ENCODE results near the gene KHDRBS2.

Gene KHDRBS2

DNA sequence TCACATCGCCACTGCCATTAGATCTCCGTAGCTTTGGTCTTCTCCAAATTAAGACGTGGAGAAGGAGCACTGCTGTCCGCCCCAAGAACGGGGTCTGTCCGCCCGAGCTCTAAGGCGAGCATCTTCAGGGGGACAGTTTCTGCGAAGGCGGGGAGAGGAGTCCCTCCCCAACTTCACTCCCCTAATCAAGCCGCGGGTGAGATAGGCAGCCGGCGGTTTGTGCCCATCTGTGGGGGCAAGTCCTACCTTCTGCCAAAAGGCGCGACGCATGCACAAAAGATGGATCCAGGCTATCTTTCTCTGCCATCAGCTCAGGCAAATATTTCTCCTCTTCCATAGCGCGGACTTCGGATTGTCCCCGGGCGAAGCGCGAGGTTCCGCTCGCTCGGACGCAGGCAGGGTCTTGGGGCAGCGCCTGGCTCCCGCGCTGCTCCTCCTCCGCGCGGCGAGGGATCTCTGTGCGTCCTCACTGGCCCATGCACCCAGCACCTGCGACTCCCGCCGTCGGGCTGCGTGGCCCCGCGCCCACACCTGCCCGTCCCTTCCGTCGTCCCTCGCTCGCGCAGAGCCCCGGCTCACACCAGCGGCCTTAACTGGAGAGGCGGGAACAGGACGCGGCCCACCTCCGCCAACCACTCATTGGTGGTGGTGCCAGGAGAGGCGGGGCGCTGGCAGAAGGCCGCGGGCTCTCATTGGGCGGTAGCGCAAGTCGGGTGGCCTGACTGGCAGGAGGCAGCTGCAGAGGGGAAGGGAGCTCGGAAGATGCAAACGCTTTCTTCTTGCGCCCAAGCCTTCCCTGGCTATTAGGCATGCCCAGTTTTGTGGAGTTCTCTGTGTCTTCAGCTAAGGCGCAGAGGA is at the start of gene KHDRBS2:
Gene KHDRBS2, minus strand, starts transcription at position 614 of the 858 bp plus-strand sequence.
- peak; percentile 5 for DNase-seq (ENCODE audit: low read depth)

DNA sequence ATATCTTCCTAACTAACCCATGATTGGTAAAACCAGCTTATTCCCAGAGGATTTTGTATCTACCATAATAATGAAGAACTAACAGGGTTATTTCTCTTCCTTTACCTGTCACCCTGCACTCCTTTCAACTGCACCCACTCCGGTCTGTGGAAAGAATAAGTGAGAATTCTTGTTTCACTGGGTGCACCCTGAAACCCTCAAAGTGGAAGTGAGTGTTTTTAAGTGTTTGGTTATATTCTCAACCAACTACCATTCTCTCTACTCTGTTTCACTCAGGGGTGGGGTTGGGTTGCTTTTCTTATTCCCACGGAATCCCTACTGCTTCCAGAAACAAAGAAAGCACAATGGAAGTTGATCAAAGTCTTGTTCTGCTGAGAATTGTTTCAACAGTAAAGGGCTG is 42.6 kb upstream of the KHDRBS2 start:
- DNase-seq (ENCODE audit: low read depth), result no peak

DNA sequence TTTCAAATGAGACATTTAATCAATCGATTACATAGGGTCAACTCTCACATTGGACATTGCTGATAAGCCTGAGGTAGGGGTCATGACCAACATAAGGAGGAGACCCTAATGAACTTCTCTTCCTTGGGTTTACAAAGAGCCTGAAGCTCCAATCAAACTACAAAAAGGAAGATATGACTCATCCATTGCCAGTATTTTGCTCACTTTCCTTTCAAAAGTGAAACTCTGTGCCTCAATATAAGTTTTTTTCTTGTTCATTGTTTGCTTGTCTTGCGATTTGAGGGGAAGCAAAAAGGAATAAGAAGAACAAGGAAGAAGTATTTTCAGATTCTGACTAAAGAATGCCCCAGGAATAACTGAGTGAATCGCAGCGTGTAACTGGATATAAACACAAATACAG is 38.8 kb upstream of the KHDRBS2 start:
- no peak for DNase-seq (ENCODE audit: low read depth)

DNA sequence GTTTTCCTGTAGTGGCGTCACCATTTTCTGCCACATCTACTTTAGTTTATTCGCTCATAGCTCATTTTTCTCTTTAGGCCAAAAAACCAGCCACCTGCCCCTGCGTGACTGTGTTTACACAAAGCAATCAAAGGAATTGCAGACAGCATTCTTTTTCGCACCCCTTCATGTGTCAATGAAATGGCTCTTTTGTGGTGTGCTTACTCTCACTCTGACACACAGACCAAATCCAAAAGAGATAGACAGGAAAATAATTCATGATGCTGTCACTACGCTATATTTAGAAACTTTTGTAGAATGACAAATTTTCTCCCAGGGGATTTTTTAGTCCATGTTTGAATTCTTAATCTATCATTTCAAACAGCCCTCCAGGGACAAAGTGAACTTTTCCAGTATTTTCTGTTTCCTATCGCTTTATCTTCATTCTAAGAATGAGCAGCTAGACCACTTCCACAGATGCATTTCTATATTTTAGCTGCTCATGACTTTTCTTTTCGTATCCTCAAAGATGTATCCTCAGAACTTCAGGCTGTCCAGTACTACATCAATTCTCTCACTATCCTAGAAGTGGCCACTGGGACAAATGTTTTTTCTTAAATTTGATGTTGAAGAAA is 37.9 kb upstream of the KHDRBS2 start:
- DNase-seq (ENCODE audit: low read depth), result no peak

GRCh38 chr6:62298745-62299392 is 12.8 kb upstream of the KHDRBS2 start:
- DNase-seq (ENCODE audit: low read depth), result no peak

DNA sequence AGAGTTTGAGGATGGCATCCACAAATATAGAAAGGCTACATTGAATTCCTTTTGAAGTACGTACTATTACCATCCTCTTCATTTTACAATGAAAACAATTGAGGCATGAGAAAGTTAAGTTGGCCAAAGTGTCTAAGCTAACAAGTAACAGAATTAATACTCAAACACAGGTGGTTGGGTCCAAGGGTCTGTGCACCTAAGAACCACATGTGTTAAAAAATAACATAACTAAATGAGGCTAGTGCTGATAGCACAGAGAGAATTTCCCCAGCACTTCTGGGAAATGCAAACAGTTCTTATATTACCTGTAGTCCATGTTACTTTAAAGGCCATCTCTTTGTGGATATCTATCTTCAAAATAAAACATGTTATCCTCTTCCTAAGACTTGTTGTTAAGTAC is 10.5 kb upstream of the KHDRBS2 start:
- no peak for DNase-seq (ENCODE audit: low read depth)

DNA sequence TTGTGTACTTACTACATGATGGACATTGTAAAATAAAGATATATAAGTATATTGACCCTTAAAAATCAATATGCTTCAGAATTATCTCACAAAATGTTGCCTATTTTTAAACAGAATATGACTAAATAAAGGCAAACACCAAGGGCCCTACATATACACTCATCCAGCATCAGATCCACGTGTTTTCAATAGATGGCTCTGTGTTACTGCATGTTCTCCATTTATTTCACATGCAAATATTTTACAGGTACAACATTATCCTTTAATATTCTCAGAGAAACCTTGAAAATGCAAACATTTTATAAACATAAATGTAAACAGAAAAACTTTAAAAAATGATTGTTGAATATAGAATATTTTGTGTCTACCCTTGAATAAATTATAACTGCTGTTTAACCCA is 2.9 kb upstream of the KHDRBS2 start:
- no peak for DNase-seq (ENCODE audit: low read depth)

GRCh38 chr6:62288562-62288961 is 2.5 kb upstream of the KHDRBS2 start:
- no peak for DNase-seq (ENCODE audit: low read depth)

GRCh38 chr6:62286470-62286843 is 432 bp upstream of the KHDRBS2 start:
- no peak for DNase-seq (ENCODE audit: low read depth)

DNA sequence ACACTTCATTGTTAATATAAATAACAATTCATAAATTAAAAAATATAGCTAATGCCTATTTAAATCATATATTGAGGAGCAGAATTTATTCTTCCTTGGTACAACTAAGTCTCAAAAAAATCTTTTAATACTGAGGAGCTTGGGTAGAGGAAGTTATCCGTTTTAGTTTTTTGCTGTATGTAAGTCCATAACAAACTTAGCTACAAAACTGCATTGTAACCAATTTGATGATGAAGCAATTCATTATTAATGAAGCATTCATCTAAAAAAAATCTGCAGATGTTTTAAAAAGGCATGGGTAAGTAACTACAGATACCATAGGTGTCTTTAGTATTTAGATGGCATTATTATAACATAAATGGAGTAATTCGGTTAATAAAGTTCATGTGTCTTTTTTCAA is 1.3 kb downstream of the KHDRBS2 start:
- DNase-seq (ENCODE audit: low read depth), result no peak

- DNase-seq (ENCODE audit: low read depth), result no peak
Measured at GRCh38 chr6:62283796-62284411, 2.1 kb downstream of the KHDRBS2 start.

GRCh38 chr6:62283365-62283764 is 2.7 kb downstream of the KHDRBS2 start:
- DNase-seq (ENCODE audit: low read depth), result no peak

- no peak for DNase-seq (ENCODE audit: low read depth)
Measured at GRCh38 chr6:62280099-62280498, 5.9 kb downstream of the KHDRBS2 start.

GRCh38 chr6:62272114-62272513 is 13.9 kb downstream of the KHDRBS2 start:
- no peak for DNase-seq (ENCODE audit: low read depth)

DNA sequence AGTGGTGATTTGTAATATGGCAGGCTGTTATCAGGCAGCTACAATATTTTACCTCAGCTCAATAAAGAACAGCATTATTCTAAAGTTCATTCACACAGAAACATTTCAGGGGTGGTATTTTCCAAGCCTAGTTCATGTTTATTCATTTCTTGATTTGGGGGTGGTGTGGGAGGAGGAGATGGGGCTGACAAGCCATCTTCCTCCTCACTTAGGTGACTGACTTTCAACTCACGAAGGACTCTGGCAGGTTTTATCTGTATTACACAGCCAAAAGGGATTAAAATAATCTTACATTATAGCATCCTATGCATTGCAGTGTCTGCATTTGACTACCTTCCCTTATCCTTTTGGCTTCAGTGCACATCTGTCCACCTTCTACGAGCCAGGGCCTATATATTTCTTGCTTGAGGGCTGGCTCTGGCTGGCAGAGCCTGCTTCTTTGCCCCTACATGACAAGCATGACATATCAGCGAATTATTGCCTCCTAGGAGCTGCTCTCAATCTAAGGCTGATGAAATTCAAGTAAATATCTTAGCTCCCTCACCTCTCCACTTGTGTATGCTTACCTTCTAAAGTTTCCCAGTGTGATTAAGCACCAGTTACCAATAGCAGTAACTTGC is 20.0 kb downstream of the KHDRBS2 start:
- no peak for DNase-seq (ENCODE audit: low read depth)

DNA sequence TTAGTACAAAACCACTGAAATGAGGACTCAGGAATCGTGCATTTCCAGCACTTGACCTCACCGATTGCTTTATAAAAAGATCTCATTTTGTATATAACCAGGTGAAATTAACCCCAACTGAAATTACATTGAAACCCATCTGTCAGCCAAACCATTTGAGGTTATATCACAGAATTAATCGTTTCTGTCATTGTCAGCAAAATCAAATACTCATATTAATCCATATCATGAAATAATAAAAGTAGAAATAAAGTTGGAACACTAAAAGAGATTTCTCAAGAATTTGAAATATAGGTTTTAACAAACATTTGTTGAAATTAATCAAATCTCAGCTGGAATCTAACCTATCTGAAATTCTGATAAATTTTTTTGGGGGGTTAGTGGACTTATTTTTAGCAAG is 23.7 kb downstream of the KHDRBS2 start:
- no peak for DNase-seq (ENCODE audit: low read depth)

DNA sequence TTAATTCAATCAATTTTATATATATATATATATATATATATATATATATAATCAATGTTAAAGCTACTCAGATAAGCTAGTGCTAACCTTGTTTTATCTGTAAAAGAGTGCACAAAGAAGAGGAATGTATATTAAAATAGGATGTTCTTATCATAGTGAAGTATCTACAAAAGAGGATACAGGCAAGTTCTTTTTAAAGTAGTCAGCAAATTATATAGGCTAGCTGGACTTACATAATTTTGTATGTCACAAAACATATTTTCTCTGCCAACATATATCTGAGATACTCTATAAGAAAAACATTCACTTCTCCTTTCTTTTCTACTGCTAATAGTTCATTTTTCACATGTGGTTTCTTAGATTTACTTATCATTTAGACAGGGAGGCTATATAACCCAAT is 39.9 kb downstream of the KHDRBS2 start:
- no peak for DNase-seq (ENCODE audit: low read depth)

GRCh38 chr6:62236784-62237183 is 49.2 kb downstream of the KHDRBS2 start:
- no peak for DNase-seq (ENCODE audit: low read depth)

GRCh38 chr6:62229231-62229630 is 56.8 kb downstream of the KHDRBS2 start:
- no peak for DNase-seq (ENCODE audit: low read depth)

GRCh38 chr6:62217866-62218265 is 68.2 kb downstream of the KHDRBS2 start:
- no peak for DNase-seq (ENCODE audit: low read depth)

GRCh38 chr6:62202078-62202477 is 83.9 kb downstream of the KHDRBS2 start:
- no peak for DNase-seq (ENCODE audit: low read depth)

- DNase-seq (ENCODE audit: low read depth), result no peak
Measured at GRCh38 chr6:62192593-62192992, 93.4 kb downstream of the KHDRBS2 start.
